Kidney epithelial cell (primary cell): ENCODE data around the gene STAT5A. TPM values are rescaled to one million over a fixed set of nuclear protein-coding genes. Genes with fewer than 3 reads are reported as not detected.

Experiments used
- DNase-seq: peaks from one replicate; pipeline ENCODE4 v3.0.0-alpha.2; 2010; ENCODE audit warnings: low read depth
- H3K27me3 ChIP-seq: 2 replicates; pipeline ENCODE4 v1.6.0; 2011; ENCODE audit warnings: low read length; ENCODE audit not compliant: control insufficient read depth, insufficient read depth
- H3K36me3 ChIP-seq: 2 replicates; pipeline ENCODE4 v1.5.1; 2011; ENCODE audit warnings: low read length; ENCODE audit not compliant: control insufficient read depth, insufficient read depth
- H3K4me3 ChIP-seq: 2 replicates; pipeline ENCODE4 v1.5.1; 2011; ENCODE audit warnings: low read depth, mild to moderate bottlenecking, control low read depth, low read length
- CTCF ChIP-seq: IDR thresholded peaks from 2 replicates; pipeline ENCODE4 v1.5.1; 2011; ENCODE audit warnings: mild to moderate bottlenecking, moderate library complexity, low read length, control low read depth, inconsistent platforms; ENCODE audit not compliant: insufficient read depth, poor library complexity, severe bottlenecking
- total RNA-seq: library from RNA; depleted of rRNA; stranded (reverse); fragments of >200 nt; gene quantifications from 2 replicates; pipeline ENCODE4 v1.2.3, GENCODE V29; 2015

STAT5A gene
- total RNA-seq, 1 donor from 2014 or later: 11.4 TPM

GRCh38 chr17:42323268-42323773 lies 35.0 kb downstream of the STAT5A start:
- no peak overlapping the region for H3K4me3 ChIP-seq
- H3K27me3 ChIP-seq: no peaks in the 10 kb centered on the region
- peaks cover 2% of the 10 kb centered on the region for H3K36me3 ChIP-seq
- DNase-seq: no peak
- TF ChIP-seq CTCF: no peak

GRCh38 chr17:42325026-42325425 lies 36.7 kb downstream of the STAT5A start:
- H3K4me3 ChIP-seq: no peak overlapping the region
- H3K36me3 ChIP-seq: peaks cover 1% of the 10 kb centered on the region
- H3K27me3 ChIP-seq: no peaks in the 10 kb centered on the region
- DNase-seq: peak; percentile 71
- TF ChIP-seq CTCF: no peak

- peak; percentile 43 for DNase-seq
- peaks cover 1% of the 10 kb centered on the region for H3K36me3 ChIP-seq
- no peak overlapping the region for H3K4me3 ChIP-seq
- no peak for TF ChIP-seq CTCF
- no peaks in the 10 kb centered on the region for H3K27me3 ChIP-seq
These were observed 41.0 kb downstream of the STAT5A start for GRCh38 chr17:42329025-42329976.

GRCh38 chr17:42333053-42333452 lies 44.8 kb downstream of the STAT5A start:
- Histone ChIP-seq H3K4me3 (no peak overlapping the region), H3K36me3 (no peaks in the 10 kb centered on the region), H3K27me3 (no peaks in the 10 kb centered on the region)
- DNase-seq: no peak
- no peak for TF ChIP-seq CTCF

GRCh38 chr17:42334677-42335076 lies 46.4 kb downstream of the STAT5A start:
- DNase-seq: no peak
- no peak for TF ChIP-seq CTCF
- Histone ChIP-seq H3K36me3 (no peaks in the 10 kb centered on the region), H3K4me3 (no peak overlapping the region), H3K27me3 (no peaks in the 10 kb centered on the region)
